Stomach smooth muscle (tissue), 2 donors: ENCODE measurements around the gene CCDC88A.
"Not testable (repeated sequence)": the region's sequence is repeated elsewhere in the genome, so short reads cannot be mapped to it uniquely, and the experiment has no call there.

ENCODE experiments used
- H3K27ac ChIP-seq: one replicate; pipeline ENCODE4 v1.7.0; 2013; ENCODE audit warnings: mild to moderate bottlenecking, low read length, inconsistent platforms
- H3K27me3 ChIP-seq, 2 donors: one replicate each; pipeline ENCODE4 v1.7.0; 2013; ENCODE audit warnings: low read length in 2 of 2; ENCODE audit not compliant: insufficient read depth in 2 of 2, control insufficient read depth in 1 of 2
- H3K36me3 ChIP-seq, 2 donors: one replicate each; pipeline ENCODE4 v1.7.0; 2013; ENCODE audit warnings: low read length in 2 of 2; ENCODE audit not compliant: control insufficient read depth in 2 of 2, insufficient read depth in 2 of 2
- H3K4me1 ChIP-seq: one replicate; pipeline ENCODE4 v1.7.0; 2013; ENCODE audit warnings: low read length; ENCODE audit not compliant: control insufficient read depth, insufficient read depth
- H3K4me3 ChIP-seq, 2 donors: one replicate each; pipeline ENCODE4 v1.7.0; 2013; ENCODE audit warnings: low read length in 2 of 2
- H3K9ac ChIP-seq, 2 donors: one replicate each; pipeline ENCODE4 v1.7.0; 2013; ENCODE audit warnings: low read length in 2 of 2, mild to moderate bottlenecking in 1 of 2
- H3K9me3 ChIP-seq, 2 donors: one replicate each; pipeline ENCODE4 v1.7.0; 2013; ENCODE audit warnings: low read length in 2 of 2; ENCODE audit not compliant: control insufficient read depth in 2 of 2
- donor health status: healthy.
- donor health status: Pancreatic carcinoma.

Gene CCDC88A, protein sequence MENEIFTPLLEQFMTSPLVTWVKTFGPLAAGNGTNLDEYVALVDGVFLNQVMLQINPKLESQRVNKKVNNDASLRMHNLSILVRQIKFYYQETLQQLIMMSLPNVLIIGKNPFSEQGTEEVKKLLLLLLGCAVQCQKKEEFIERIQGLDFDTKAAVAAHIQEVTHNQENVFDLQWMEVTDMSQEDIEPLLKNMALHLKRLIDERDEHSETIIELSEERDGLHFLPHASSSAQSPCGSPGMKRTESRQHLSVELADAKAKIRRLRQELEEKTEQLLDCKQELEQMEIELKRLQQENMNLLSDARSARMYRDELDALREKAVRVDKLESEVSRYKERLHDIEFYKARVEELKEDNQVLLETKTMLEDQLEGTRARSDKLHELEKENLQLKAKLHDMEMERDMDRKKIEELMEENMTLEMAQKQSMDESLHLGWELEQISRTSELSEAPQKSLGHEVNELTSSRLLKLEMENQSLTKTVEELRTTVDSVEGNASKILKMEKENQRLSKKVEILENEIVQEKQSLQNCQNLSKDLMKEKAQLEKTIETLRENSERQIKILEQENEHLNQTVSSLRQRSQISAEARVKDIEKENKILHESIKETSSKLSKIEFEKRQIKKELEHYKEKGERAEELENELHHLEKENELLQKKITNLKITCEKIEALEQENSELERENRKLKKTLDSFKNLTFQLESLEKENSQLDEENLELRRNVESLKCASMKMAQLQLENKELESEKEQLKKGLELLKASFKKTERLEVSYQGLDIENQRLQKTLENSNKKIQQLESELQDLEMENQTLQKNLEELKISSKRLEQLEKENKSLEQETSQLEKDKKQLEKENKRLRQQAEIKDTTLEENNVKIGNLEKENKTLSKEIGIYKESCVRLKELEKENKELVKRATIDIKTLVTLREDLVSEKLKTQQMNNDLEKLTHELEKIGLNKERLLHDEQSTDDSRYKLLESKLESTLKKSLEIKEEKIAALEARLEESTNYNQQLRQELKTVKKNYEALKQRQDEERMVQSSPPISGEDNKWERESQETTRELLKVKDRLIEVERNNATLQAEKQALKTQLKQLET (N-terminal part only)

DNA sequence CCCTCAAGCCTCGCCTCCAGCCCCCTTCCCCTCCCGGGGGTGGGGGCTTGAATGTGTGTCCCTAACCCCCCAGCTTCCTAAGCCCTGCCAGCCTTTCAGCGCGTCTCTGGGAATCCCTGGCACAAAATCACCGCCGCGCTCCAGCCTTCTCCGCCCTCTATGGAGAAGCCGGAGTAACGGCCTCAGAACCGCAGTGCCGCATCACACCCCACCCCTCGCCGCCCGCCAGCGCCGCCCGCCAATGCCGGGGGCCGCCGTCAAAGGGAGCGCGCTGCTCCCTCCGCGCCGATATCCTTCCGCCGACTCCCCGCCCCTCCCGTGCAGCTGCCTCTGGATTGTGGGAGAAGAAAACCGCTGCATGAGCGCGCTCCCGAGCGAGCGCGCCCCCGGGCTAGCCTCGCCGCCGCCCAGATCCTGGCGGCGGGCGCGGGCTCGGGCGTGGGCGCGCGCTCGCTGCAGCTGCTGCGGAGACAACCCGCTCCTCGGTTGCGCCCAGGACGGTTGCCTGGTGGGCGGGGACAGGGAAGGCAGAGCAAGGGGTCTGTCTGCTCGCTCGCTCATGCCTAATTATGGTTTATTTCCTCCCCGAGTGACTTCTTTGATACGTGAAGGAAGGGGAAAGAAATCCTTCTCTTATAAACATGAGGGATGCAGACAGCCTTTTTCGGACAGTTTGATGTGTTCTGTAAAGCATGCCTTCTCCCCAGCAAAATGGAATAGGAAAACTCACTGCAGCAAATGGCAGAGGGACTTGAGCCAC, at the start of gene CCDC88A:
CCDC88A (minus strand) TSS at position 178 of the 760 bp plus-strand sequence. CDS start 777 bp downstream, outside the sequence.
- Histone ChIP-seq H3K27ac (peak within 1 kb of the TSS; percentile 81), H3K9me3 (no peaks in the 10 kb centered on the region), H3K36me3 (no peaks in the 10 kb centered on the region), H3K4me3 (peak within 1 kb of the TSS; percentile 91 to 92), H3K27me3 (no peaks in the 10 kb centered on the region), H3K4me1 (no peaks in the 10 kb centered on the region), H3K9ac (peak within 1 kb of the TSS; percentile 84 to 92)

GRCh38 chr2:55461679-55462078, 42.0 kb upstream of the CCDC88A start:
- Histone ChIP-seq H3K27me3 (no peaks in the 10 kb centered on the region), H3K4me1 (no peaks in the 10 kb centered on the region), H3K36me3 (no peaks in the 10 kb centered on the region), H3K9me3 (no peaks in the 10 kb centered on the region), H3K4me3 (no peak overlapping the region), H3K9ac (no peak overlapping the region), H3K27ac (no peak overlapping the region)

DNA sequence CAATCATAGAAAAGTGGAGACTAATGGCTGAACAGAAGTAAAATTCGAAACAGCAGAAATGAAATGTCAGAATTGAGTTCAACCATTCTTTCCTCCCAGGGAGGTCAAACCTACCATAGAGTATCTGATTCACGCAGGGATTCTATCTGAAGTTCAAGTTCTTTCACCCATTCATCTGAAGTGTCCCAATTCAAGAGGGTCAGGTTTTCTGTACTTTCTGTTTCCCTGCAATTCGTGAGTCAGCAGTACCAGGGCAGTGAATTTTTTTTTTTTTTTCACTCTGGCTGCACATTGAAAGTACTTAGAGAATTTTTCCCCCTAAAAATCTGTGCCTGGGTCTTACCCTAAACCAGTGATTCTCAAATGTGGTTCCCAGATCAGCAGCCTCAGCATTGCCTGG, 40.9 kb upstream of the CCDC88A start:
- H3K27me3 ChIP-seq, result no peaks in the 10 kb centered on the region
- H3K4me3 ChIP-seq, result no peak overlapping the region
- H3K4me1 ChIP-seq, result no peaks in the 10 kb centered on the region
- no peaks in the 10 kb centered on the region for H3K9me3 ChIP-seq
- no peaks in the 10 kb centered on the region for H3K36me3 ChIP-seq
- H3K9ac ChIP-seq, result no peak overlapping the region
- no peak overlapping the region for H3K27ac ChIP-seq

DNA sequence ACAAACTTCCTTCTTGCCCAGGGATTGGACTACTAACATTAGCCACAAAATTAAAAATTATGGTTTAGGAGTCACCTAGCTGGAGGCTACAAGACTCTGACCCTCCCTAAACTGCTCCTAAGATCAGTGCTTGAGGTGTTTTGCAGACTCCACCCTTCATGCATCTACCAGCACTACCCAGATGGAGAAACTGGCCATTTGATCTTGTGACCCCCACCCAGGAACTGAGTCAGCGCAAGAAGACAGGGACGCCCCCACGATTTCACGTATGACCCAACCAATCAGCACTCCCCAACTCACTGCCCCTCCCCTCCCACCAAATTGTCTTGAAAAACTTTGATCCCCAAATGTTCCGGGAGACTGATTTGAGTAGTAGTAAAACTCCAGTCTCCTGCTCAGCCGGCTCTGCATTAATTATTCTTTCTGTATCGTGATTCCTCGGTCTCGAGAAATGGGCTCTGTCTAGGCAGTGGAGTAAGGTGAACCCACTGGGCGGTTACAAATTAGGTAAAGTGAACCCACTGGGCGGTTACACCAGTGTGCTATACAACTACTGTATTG, 40.1 kb upstream of the CCDC88A start:
- H3K27ac ChIP-seq, result no peak overlapping the region

GRCh38 chr2:55459279-55459678, 39.6 kb upstream of the CCDC88A start:
- H3K27me3 ChIP-seq, result no peaks in the 10 kb centered on the region
- no peaks in the 10 kb centered on the region for H3K4me1 ChIP-seq
- H3K36me3 ChIP-seq, result no peaks in the 10 kb centered on the region
- no peaks in the 10 kb centered on the region for H3K9me3 ChIP-seq
- no peak overlapping the region for H3K9ac ChIP-seq
- H3K4me3 ChIP-seq, result no peak overlapping the region
- H3K27ac ChIP-seq, result no peak overlapping the region

More for the DNA sequence above, 40.1 kb upstream of the CCDC88A start:
- H3K4me1 ChIP-seq, result no peaks in the 10 kb centered on the region
- H3K36me3 ChIP-seq, result no peaks in the 10 kb centered on the region
- H3K27me3 ChIP-seq, result no peaks in the 10 kb centered on the region
- no peak overlapping the region for H3K9ac ChIP-seq
- no peaks in the 10 kb centered on the region for H3K9me3 ChIP-seq
- H3K4me3 ChIP-seq, result no peak overlapping the region

DNA sequence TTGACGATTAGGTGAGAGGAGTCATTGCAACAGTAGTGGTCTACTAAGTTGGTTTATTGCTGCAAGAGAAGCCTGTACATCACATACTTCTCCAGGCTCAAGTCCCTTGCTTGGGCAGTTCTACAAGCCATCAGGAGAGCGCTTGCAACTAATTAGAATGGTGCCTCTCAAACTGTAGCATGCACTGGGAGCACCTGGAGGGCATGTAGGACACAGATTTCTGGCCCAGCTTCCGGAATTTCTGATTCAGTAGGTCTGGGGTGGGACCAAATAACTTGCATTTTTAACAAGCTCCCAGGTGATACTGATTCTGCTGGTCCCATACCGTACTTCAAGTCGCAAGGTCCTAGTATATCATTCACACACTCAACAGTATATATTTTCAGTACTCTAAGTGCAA, 34.5 kb upstream of the CCDC88A start:
- Histone ChIP-seq H3K36me3 (no peaks in the 10 kb centered on the region), H3K4me1 (no peaks in the 10 kb centered on the region), H3K4me3 (no peak overlapping the region), H3K9me3 (no peaks in the 10 kb centered on the region), H3K9ac (no peak overlapping the region), H3K27ac (no peak overlapping the region), H3K27me3 (no peaks in the 10 kb centered on the region)

DNA sequence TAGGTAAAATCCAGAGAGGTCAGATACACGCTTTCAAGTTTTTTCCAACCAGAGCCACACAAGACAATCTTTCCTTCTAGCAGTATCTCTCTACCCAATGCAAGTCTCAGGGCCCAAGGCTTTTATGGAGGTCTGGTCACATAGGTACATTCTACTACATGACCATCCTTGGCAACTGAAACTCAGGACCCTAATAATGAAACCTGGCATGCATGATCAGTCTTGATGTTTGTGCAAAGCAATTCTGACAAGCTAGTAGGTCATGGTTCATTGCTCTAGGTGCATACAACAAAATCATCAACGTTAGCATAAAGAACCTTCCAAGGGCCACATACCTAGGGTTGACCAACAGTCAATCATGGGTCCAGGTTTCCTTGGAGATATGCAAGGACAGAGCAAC, 33.2 kb upstream of the CCDC88A start:
- no peak overlapping the region for H3K9ac ChIP-seq
- no peaks in the 10 kb centered on the region for H3K27me3 ChIP-seq
- no peaks in the 10 kb centered on the region for H3K4me1 ChIP-seq
- H3K36me3 ChIP-seq, result no peaks in the 10 kb centered on the region
- no peak overlapping the region for H3K27ac ChIP-seq
- H3K4me3 ChIP-seq, result no peak overlapping the region
- H3K9me3 ChIP-seq, result no peaks in the 10 kb centered on the region

DNA sequence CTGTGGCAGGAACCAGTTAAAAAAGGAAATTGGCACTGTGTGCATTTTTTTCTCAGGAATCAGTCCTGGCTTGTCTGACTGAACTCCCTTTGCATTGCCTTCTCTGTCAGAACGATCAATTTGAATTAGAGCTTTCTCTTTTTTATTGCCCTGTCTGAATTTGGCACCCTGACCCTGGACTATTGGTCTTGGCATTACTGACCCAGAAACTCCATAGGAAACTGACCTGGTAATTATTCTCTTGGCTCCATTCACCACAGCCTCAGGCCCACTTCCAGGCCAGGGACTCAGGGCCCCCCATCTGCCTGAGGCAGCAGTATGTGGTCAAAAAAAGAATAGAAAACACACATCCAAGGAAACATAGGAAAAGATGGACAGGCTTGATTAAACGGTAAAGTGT, 32.0 kb upstream of the CCDC88A start:
- no peak overlapping the region for H3K4me3 ChIP-seq
- no peak overlapping the region for H3K27ac ChIP-seq
- H3K27me3 ChIP-seq, result no peaks in the 10 kb centered on the region
- H3K9ac ChIP-seq, result no peak overlapping the region
- H3K4me1 ChIP-seq, result no peaks in the 10 kb centered on the region
- no peaks in the 10 kb centered on the region for H3K36me3 ChIP-seq
- H3K9me3 ChIP-seq, result no peaks in the 10 kb centered on the region

- not testable (repeated sequence) for H3K4me1 ChIP-seq, H3K27ac ChIP-seq, H3K36me3 ChIP-seq, H3K9ac ChIP-seq, H3K27me3 ChIP-seq, H3K9me3 ChIP-seq, H3K4me3 ChIP-seq
These were observed 30.4 kb upstream of the CCDC88A start for GRCh38 chr2:55450014-55450413.
